Stimulated activated naive CD8-positive, alpha-beta T cell treated with anti-CD3 and anti-CD28 coated beads, Interleukin-15, amount 100 ng/mL, for 72 hours (primary cell): ENCODE results near the gene HOMER1.

ENCODE experiments used
- ATAC-seq: fragments of 150-1000 bp; cut with Tn5 transposase; 2 replicates; pipeline ENCODE4 v1.10.0; 2021; ENCODE audit warnings: mild to moderate bottlenecking, moderate library complexity
- DNase-seq, 2 donors: peaks; one replicate each; pipeline ENCODE4 v3.0.0; 2021 to 2022
- H3K27ac Mint-ChIP-seq, 2 donors: one replicate each; pipeline ENCODE4 v1.8.0; 2022; ENCODE audit warnings: mild to moderate bottlenecking in 2 of 2, mixed read lengths in 2 of 2, moderate library complexity in 2 of 2
- H3K27me3 Mint-ChIP-seq: one replicate; pipeline ENCODE4 v1.8.0; 2022; ENCODE audit warnings: mixed read lengths
- H3K4me1 Mint-ChIP-seq: one replicate; pipeline ENCODE4 v1.8.0; 2022; ENCODE audit warnings: mild to moderate bottlenecking, mixed read lengths
- H3K4me3 Mint-ChIP-seq, 2 donors: one replicate each; pipeline ENCODE4 v1.8.0; 2022; ENCODE audit warnings: mild to moderate bottlenecking in 2 of 2, mixed read lengths in 2 of 2, moderate library complexity in 1 of 2
- H3K9me3 Mint-ChIP-seq, 2 donors: one replicate each; pipeline ENCODE4 v1.8.0; 2022; ENCODE audit warnings: mixed read lengths in 2 of 2

The HOMER1 gene

GRCh38 chr5:79487251-79487650, 26.7 kb downstream of the HOMER1 start:
- ATAC-seq = no peak
- Mint-ChIP-seq H3K27ac (no peak overlapping the region), H3K27me3 (no peaks in the 10 kb centered on the region), H3K4me3 (no peak overlapping the region), H3K9me3 (peaks cover 0 to 5% of the 10 kb centered on the region in 2 donors), H3K4me1 (no peaks in the 10 kb centered on the region)
- no peak for DNase-seq

- ATAC-seq (no peak), DNase-seq (no peak)
- H3K27me3 Mint-ChIP-seq = no peaks in the 10 kb centered on the region
- H3K9me3 Mint-ChIP-seq = peaks cover 0 to 5% of the 10 kb centered on the region in 2 donors
- H3K4me1 Mint-ChIP-seq = no peaks in the 10 kb centered on the region
- H3K27ac Mint-ChIP-seq = no peak overlapping the region
- no peak overlapping the region for H3K4me3 Mint-ChIP-seq
These were observed 27.8 kb downstream of the HOMER1 start for GRCh38 chr5:79486116-79486515.

- H3K27me3 Mint-ChIP-seq = no peaks in the 10 kb centered on the region
- H3K4me1 Mint-ChIP-seq = no peaks in the 10 kb centered on the region
- no peak for DNase-seq
- no peak overlapping the region for H3K27ac Mint-ChIP-seq
- H3K4me3 Mint-ChIP-seq = no peak overlapping the region
- peaks cover 0 to 5% of the 10 kb centered on the region in 2 donors for H3K9me3 Mint-ChIP-seq
- no peak for ATAC-seq
These were observed 29.2 kb downstream of the HOMER1 start for GRCh38 chr5:79484731-79485130.

GRCh38 chr5:79481574-79481973, 32.4 kb downstream of the HOMER1 start:
- DNase-seq (no peak), ATAC-seq (no peak)
- Mint-ChIP-seq H3K4me1 (no peaks in the 10 kb centered on the region), H3K9me3 (peaks cover 0 to 5% of the 10 kb centered on the region in 2 donors), H3K4me3 (no peak overlapping the region), H3K27ac (no peak overlapping the region), H3K27me3 (no peaks in the 10 kb centered on the region)

DNA sequence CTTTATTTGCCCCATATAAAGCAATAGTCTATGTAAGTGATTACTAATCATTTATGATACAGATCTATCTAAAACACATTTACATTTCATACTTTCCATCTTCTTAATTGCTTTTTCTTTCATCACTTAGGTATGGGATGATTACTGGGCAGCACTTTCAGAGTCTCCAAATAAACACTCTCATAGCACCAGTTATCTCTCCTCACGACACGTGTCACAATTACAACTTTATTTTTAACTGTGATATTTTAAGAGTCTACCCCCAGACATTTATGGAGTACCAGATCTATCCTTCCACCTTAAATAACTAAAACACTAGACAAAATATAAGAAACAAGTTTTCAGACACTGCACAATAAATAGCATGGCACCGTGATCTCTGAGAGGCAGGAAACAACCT, 32.9 kb downstream of the HOMER1 start:
- Mint-ChIP-seq H3K9me3 (peaks cover 0 to 5% of the 10 kb centered on the region in 2 donors), H3K4me1 (no peaks in the 10 kb centered on the region), H3K27ac (no peak overlapping the region), H3K27me3 (no peaks in the 10 kb centered on the region), H3K4me3 (no peak overlapping the region)
- ATAC-seq (no peak), DNase-seq (no peak)

GRCh38 chr5:79475152-79475466, 38.8 kb downstream of the HOMER1 start:
- ATAC-seq (no peak), DNase-seq (no peak)
- no peaks in the 10 kb centered on the region for H3K27me3 Mint-ChIP-seq
- no peak overlapping the region for H3K4me3 Mint-ChIP-seq
- no peaks in the 10 kb centered on the region for H3K4me1 Mint-ChIP-seq
- no peak overlapping the region for H3K27ac Mint-ChIP-seq
- H3K9me3 Mint-ChIP-seq = no peaks in the 10 kb centered on the region

GRCh38 chr5:79474367-79475151, 39.4 kb downstream of the HOMER1 start:
- no peaks in the 10 kb centered on the region for H3K27me3 Mint-ChIP-seq
- H3K9me3 Mint-ChIP-seq = no peaks in the 10 kb centered on the region
- no peak overlapping the region for H3K4me3 Mint-ChIP-seq
- H3K4me1 Mint-ChIP-seq = no peaks in the 10 kb centered on the region
- ATAC-seq (no peak), DNase-seq (no peak)
- H3K27ac Mint-ChIP-seq = no peak overlapping the region

DNA sequence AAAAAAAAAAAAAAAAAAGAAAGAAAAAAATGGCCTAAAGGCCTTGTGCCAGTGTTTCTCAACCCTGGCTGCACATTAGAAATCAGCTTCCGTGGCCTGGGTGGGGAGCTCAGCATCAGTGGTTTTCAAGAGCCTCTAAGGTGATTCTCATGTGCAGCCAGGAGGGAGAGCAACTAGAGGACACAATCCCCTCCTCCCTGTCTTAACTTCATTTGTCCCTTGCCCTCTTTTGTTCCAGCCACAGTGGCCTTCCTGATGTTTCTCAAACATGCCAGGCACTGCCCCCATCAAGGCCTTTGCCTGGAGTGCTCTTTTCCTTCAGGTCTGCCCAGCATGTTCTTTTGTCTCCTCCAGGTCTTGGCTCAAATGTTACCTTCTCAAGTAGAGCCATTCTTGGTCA, 42.4 kb downstream of the HOMER1 start:
- DNase-seq = no peak
- Mint-ChIP-seq H3K27ac (no peak overlapping the region), H3K9me3 (no peaks in the 10 kb centered on the region), H3K4me3 (no peak overlapping the region), H3K4me1 (no peaks in the 10 kb centered on the region), H3K27me3 (no peaks in the 10 kb centered on the region)
- no peak for ATAC-seq

DNA sequence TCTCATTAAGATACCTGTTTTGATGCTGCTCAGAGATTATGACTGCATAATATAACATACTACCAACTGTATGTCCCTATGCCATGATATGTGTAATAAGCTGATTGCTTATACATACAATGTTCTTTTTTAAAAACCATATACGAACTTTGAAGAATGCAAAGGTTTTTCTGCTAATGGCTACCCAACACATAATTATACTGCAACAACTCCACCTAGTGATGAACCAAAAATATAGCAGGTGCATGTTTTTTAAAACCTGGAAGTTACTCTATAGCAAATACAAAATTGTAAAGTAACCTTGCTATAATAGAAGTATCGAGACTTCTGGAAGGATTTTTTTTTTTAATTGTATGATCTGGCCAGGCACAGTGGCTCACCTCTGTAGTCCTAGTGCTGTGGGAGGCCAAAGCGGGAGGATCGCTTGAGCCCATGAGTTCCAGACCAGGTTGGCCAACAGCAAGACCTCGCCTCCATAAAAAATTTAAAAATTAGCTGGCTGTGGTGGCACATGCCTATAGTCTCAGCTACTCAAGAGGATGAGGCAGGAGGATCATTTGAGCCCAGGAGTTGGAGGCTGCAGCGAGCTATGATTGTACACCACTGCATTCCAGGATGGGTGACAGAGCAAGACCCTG, 49.1 kb downstream of the HOMER1 start:
- Mint-ChIP-seq H3K27ac (no peak overlapping the region), H3K4me3 (no peak overlapping the region), H3K9me3 (no peaks in the 10 kb centered on the region), H3K4me1 (no peaks in the 10 kb centered on the region), H3K27me3 (no peaks in the 10 kb centered on the region)
- ATAC-seq (no peak), DNase-seq (no peak)

- Mint-ChIP-seq H3K27ac (no peak overlapping the region), H3K4me3 (no peak overlapping the region), H3K4me1 (no peaks in the 10 kb centered on the region), H3K9me3 (no peaks in the 10 kb centered on the region), H3K27me3 (no peaks in the 10 kb centered on the region)
- DNase-seq = no peak
- no peak for ATAC-seq
These were observed 49.7 kb downstream of the HOMER1 start for GRCh38 chr5:79464278-79464677.

GRCh38 chr5:79459626-79460025, 54.3 kb downstream of the HOMER1 start:
- H3K27me3 Mint-ChIP-seq = no peaks in the 10 kb centered on the region
- DNase-seq = no peak
- no peak overlapping the region for H3K27ac Mint-ChIP-seq
- ATAC-seq = no peak
- H3K4me1 Mint-ChIP-seq = peaks cover 7% of the 10 kb centered on the region
- no peak overlapping the region for H3K4me3 Mint-ChIP-seq
- no peaks in the 10 kb centered on the region for H3K9me3 Mint-ChIP-seq

- Mint-ChIP-seq H3K9me3 (no peaks in the 10 kb centered on the region), H3K4me1 (peaks cover 7% of the 10 kb centered on the region), H3K27ac (no peak overlapping the region), H3K4me3 (no peak overlapping the region), H3K27me3 (no peaks in the 10 kb centered on the region)
- ATAC-seq (peak; percentile 59), DNase-seq (no peak)
These were observed 56.9 kb downstream of the HOMER1 start for GRCh38 chr5:79456890-79457583.

- ATAC-seq (no peak), DNase-seq (no peak)
- H3K4me3 Mint-ChIP-seq = no peak overlapping the region
- H3K4me1 Mint-ChIP-seq = peaks cover 7% of the 10 kb centered on the region
- no peaks in the 10 kb centered on the region for H3K9me3 Mint-ChIP-seq
- H3K27ac Mint-ChIP-seq = no peak overlapping the region
- no peaks in the 10 kb centered on the region for H3K27me3 Mint-ChIP-seq
These were observed 57.5 kb downstream of the HOMER1 start for GRCh38 chr5:79456400-79456799.

DNA sequence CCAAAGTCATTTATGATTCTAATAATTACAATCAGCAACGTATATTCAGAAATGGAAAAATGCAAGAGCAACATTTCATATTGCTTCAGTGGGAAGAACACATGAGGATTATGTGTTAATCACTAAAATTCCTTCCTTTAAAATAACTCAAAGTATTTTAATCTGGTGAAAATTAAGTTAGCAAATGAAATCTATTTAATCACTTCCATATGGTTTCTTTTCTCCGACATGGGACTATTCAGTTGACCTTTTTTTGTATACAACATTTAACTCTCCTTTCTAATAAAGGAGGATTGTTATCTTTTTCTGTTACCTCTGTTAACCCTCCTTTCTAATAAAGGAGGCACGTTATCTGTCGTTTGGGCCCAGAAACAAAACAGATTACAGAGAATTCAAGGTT, 59.9 kb downstream of the HOMER1 start:
- no peak for DNase-seq
- no peak for ATAC-seq
- Mint-ChIP-seq H3K27me3 (no peaks in the 10 kb centered on the region), H3K4me3 (no peak overlapping the region), H3K9me3 (no peaks in the 10 kb centered on the region), H3K27ac (no peak overlapping the region), H3K4me1 (peaks cover 7% of the 10 kb centered on the region)

DNA sequence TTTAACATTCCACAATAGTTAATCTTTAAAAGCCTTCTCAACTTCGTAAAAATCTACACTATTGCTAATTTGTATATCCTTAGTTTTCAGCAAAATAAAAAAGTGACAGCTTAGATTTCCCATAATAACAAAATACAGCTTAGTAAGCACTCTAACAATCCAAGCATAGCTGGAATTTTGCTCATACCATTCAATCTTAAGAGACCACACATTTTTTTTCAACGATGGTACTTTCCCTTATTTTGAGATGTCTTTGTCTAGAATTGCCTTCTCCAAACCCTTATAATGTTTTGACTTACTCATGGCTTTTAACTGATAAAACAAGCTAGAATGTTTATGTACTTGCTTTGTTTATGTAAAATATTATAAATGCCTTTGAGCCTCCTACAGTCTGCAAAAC, 65.6 kb downstream of the HOMER1 start:
- Mint-ChIP-seq H3K9me3 (no peaks in the 10 kb centered on the region), H3K4me1 (no peaks in the 10 kb centered on the region), H3K4me3 (no peak overlapping the region), H3K27ac (no peak overlapping the region), H3K27me3 (no peaks in the 10 kb centered on the region)
- no peak for DNase-seq
- no peak for ATAC-seq

GRCh38 chr5:79436821-79437220, 77.1 kb downstream of the HOMER1 start:
- no peaks in the 10 kb centered on the region for H3K4me1 Mint-ChIP-seq
- no peak overlapping the region for H3K4me3 Mint-ChIP-seq
- no peaks in the 10 kb centered on the region for H3K9me3 Mint-ChIP-seq
- H3K27me3 Mint-ChIP-seq = no peaks in the 10 kb centered on the region
- no peak for DNase-seq
- no peak for ATAC-seq
- H3K27ac Mint-ChIP-seq = no peak overlapping the region
